HG03469 (cell line): ENCODE measurements around the gene SLC24A1.
"Not testable (repeated sequence)": the region's sequence is repeated elsewhere in the genome, so short reads cannot be mapped to it uniquely, and the experiment has no call there.

Experiments used
- ATAC-seq: cut with Tn5 transposase; IDR thresholded peaks from one replicate; pipeline ENCODE4 v1.9.1; 2021; ENCODE audit warnings: mild to moderate bottlenecking, moderate library complexity, moderate number of reproducible peaks; ENCODE audit not compliant: unreplicated experiment

The SLC24A1 gene

GRCh38 chr15:65621638-65622037 is at the start of gene SLC24A1:
Gene SLC24A1, plus strand, starts transcription at chr15:65621938. Its CDS starts 2,143 bp downstream, at chr15:65624081.
- no peak for ATAC-seq

GRCh38 chr15:65571971-65572370 is 49.8 kb upstream of the SLC24A1 start:
- no peak for ATAC-seq

- no peak for ATAC-seq
These were observed 45.1 kb upstream of the SLC24A1 start for GRCh38 chr15:65576664-65577063.

DNA sequence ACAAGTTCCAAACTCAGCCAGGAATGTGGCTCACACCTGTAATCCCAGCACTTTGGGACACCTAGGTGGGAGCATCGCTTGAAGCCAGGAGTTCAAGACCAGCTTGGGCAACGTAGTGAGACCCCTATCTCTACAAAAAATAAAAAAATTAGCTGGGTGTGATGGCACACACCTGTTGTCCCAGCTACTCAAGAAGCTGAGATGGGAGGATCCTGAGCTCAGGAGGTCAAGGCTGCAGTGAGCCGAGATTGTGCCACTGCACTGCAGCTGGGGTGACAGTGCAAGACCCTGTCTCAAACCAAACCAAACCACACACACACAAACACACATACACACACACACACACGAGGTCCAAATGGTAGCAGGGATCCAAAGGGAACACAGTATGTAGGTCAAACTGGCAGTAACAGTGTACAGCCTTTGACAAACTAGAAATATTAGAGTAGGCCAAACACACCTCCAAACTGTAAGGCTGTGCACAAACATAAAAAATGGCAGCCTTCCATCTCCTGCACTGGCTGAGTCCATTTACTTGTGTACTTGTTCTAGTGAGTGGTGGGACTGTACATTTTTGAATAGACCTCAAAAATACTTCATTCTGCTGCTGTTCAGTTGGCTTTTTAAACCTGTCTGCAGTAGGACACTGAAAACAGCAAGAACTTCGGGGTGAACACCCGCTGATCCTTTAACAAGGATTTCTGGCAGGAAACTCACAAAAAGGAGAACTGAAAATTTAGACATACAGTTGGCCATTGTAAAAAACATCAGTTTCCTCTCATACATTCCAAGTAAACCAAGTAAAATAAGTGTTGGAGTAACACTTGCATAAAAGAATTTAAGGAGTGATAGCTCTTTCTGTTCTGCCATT is 44.4 kb upstream of the SLC24A1 start:
- no peak for ATAC-seq

DNA sequence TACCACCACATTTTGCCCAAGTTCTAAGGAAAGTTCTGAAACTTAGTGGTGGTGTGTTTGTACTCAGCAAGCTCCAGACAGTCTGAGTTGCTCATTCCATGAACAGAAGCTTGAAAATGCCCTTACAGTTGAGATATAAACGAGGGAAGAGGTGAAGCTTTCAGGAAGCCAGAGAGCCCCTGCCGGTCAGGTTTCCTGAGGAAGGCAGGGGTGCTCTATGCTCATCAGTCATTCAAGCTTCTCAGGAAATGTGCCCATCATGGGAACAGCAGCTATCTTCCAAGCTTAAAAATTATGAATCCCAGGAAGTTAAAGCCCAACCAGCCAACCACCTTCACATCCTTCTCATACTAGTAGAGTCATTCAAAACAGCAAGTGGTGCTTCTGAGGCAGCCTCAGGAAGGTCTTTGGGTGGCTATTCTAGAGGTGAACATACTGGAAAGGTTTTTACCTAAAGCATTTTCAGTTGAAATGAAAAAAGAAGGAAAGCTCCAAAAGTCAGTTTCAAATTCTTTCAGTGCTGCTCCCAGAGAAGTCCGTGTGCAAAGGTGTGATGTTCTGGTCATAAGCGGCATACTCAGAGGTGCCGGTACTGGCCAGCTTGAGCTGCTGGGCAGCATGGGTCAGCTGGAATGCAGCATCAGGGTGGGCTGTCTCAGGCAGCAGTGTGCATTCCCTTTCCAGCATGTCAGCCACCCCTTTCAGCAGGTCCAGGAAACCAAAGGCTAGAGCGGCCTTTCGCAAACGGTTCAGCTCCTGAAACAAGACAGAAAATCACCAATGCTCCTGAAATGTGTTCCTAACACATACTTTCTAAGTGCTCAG is 42.6 kb upstream of the SLC24A1 start:
- no peak for ATAC-seq

- ATAC-seq: no peak
These were observed 42.0 kb upstream of the SLC24A1 start for GRCh38 chr15:65579762-65580161.

DNA sequence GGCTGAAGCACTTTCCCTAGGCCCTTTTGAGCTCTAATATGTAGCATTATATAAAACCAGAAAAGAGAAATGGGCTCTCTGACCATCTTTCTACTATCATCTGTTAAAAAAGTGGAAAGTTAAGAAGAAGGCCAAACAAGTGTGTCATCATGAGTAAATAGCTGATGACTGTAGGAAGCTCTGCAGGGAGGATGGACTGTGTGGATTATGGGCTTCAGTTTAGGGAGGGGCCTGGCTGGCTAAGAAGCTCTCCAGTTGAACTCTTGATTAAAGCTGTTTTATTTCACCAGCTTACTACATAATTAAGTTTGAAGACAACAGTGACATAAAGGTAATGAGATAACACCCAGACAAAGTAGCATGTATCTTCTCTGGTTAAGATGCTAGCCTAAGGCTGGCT is 41.5 kb upstream of the SLC24A1 start:
- ATAC-seq: no peak

DNA sequence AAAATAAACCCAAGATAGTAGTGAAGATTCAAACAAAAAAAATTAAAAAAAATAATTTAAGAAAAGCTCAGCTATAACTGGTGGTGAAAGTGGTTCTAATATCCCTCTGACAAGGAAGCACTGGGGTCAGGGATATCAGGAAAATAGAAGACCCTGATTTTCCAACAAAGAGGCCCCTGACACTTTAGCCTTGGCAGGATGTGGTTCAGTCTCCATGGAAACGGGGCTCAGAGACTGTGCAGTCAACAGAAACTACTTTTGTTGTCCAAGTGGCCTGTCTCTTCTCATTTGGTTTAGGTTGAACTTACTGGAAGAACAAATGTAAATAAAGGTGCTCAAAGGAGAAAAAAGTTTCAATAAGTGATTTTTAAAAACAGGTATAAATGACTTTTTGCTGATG is 38.0 kb upstream of the SLC24A1 start:
- no peak for ATAC-seq

GRCh38 chr15:65584241-65584640 is 37.5 kb upstream of the SLC24A1 start:
- ATAC-seq: no peak

DNA sequence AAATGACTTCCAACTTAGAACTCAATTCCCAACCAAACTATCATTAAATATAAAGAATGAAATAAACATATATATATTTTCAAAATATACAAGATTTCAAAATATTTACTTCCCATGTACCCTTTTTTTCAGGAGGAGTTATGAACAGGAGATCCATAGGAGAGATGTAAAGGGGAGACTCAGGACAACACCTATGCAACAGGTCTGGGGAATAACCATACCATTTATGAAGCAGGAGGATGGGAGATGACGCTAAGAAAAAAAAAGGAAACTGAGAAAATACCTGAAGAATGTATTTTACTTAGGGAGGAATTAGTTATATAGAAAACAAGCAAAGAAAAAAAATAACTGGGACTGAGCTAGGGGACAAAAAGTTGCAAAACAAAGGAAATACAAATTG is 34.6 kb upstream of the SLC24A1 start:
- ATAC-seq: no peak

- no peak for ATAC-seq
These were observed 25.8 kb upstream of the SLC24A1 start for GRCh38 chr15:65595960-65596359.

GRCh38 chr15:65598468-65598867 is 23.3 kb upstream of the SLC24A1 start:
- ATAC-seq: no peak

- no peak for ATAC-seq
These were observed 22.1 kb upstream of the SLC24A1 start for GRCh38 chr15:65599677-65600076.

GRCh38 chr15:65603134-65603533 is 18.6 kb upstream of the SLC24A1 start:
- ATAC-seq: no peak

DNA sequence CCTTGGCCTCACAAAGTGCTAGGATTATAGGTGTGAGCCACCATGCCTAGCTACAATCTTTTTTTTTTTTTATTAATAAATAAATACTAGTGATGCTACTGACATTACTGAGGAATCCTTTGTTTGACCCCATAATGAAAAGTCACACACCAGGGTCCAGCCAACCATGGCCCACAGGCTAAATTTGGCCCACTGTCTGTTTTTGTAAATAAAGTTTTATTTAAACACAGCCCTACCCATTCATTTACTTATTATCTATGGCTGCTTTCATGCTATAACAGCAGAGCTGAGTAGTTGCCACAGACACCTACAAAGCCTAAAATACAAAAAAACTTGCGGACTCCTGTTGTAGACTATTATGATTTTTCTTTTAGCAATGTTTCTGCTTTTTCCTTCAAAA is 18.2 kb upstream of the SLC24A1 start:
- ATAC-seq: no peak

- ATAC-seq: peak; percentile 87
These were observed 10.6 kb upstream of the SLC24A1 start, which contains the start of gene INTS14 for GRCh38 chr15:65610871-65611718. Gene INTS14, minus strand, starts transcription at chr15:65611131. Its CDS starts 3,751 bp downstream, at chr15:65607380.

DNA sequence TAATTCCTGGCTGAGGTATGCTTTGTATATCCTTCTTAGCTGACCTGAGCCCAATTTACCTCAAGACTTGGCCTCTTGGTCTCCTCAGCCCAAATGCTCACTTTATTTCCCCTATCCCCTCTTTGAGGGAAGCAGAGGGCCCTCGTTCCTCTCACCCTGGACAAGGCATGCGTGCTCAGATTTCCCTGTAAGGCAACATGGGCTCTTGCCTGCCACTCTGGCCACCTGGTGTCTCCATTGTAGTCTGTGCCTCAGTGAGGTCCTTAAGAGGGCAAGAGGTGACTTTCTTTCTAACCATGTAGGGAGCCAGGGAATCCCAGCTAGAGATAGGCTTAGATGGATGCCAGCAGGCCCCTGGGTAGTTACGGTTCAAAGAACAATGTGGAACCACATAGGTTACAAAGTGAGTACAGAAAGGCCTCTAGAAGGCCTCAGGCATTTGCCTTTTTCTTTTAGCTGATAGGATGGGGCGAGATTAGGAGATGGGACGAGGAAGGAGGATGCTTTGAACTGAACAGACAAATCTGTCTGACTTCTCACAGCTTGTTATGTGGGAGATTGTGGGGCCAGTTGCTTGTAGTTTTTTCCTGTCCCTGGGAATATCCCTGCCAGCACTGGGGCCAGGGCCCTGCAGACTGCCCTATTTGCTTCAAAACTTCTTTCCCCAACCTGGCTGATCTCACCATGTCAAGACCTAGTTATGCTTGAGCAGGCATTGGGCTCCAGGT is 9.7 kb upstream of the SLC24A1 start:
- no peak for ATAC-seq

GRCh38 chr15:65612616-65612946 is 9.2 kb upstream of the SLC24A1 start:
- no peak for ATAC-seq

- ATAC-seq: no peak
These were observed 8.6 kb upstream of the SLC24A1 start for GRCh38 chr15:65612949-65613744.

DNA sequence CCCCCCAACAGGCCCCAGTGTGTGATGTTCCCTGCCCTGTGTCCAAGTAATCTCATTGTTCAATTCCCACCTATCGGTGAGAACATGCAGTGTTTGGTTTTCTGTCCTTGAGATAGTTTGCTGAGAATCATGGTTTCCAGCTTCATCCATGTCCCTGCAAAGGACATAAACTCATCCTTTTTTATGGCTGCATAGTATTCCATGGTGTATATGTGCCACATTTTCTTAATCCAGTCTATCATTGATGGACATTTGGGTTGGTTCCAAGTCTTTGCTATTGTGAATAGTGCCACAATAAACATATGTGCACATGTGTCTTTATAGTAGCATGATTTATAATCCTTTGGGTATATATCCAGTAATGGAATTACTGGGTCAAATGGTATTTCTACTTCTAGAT is 5.9 kb upstream of the SLC24A1 start:
- not testable (repeated sequence) for ATAC-seq
